SIG-M5 (cell line): Measurements from ENCODE around the gene NKAIN4.

Experiments used
- DNase-seq: peaks from one replicate; lab custom pipeline; 2025; lab: John Stamatoyannopoulos, UW

Gene NKAIN4

DNA sequence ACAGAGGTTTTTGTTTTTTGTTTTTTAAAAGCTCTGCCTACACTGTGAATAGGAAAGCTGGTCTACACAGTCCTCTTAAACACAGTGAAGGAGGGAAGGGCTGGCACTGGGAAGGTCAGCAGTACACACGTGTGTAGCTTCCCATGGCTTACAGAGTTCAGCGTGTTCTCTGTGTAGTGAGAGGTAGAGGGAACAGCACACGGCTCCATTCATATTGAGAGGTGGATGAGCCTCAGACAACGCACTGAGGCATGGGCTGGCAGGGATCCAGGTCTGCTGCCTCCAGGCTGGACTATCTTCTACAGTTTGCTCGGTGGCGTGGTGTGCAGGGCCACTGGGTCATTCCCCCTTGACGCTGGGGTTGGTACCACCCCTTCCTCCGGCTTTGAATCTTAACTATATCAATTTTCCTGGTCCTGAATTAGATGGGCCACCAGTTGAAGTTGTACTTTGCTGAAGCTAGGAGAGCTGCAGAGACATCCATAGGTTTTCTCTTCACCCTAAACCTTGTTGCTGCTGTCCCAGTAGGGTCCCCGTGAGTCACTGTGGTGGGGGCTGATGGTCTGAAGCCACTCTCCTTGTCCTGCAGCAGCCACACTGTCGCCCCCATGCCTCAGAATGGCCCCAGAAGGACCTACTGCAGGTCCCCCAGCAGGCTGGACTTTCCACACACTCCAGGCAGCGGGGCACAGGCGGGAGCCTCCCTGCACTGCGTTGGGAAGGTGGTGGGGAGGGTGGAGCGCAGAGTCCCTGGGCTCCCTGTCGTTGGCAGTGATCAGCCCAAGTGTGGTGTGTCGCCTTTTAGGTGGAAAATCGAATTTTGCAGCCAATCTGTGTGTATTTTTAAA lies 20.3 kb upstream of the NKAIN4 start:
- no peak for DNase-seq

DNA sequence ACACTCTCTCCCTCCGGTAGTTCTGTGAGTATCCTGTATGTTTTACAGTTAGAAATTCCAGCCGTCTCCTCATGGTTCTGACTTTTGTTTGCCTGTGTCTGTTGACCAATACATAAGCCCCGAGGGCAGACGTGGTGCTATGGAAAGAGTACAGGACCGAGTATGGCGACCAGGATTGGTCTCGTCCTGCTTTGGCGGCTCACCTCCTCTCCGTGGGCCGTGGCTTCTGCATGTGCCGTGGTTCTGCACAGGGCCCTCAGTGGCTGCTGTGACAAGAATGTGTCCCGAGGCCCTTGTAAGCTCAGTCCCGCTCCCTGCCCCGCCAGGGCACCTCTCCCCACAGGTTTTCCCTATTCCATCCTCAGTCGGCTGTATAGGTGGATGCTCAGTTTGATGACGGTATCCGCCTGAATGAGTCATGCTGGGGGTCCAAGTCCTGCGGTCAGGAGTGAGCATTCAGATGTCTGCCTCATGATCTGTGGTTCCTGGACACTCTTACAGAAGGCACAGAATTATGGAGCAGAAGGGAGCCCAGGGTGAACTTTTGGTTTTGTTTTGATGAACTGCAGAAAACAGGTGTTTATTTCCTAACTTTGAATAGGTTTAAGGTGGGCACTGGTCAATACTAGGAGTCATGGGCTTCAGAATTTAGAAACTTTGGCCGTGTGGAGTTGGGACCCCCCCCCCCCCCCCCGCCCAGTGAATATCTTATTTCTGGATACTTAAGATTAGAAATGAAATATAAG lies 19.5 kb upstream of the NKAIN4 start:
- no peak for DNase-seq

- no peak for DNase-seq
These were observed 18.9 kb upstream of the NKAIN4 start for GRCh38 chr20:63273059-63273579.

GRCh38 chr20:63272105-63273058 lies 18.1 kb upstream of the NKAIN4 start, which contains the start of gene ARFGAP1:
Gene ARFGAP1 (plus strand): TSS chr20:63272813. CDS start chr20:63275581, 2,768 bp downstream.
- DNase-seq: no peak

DNA sequence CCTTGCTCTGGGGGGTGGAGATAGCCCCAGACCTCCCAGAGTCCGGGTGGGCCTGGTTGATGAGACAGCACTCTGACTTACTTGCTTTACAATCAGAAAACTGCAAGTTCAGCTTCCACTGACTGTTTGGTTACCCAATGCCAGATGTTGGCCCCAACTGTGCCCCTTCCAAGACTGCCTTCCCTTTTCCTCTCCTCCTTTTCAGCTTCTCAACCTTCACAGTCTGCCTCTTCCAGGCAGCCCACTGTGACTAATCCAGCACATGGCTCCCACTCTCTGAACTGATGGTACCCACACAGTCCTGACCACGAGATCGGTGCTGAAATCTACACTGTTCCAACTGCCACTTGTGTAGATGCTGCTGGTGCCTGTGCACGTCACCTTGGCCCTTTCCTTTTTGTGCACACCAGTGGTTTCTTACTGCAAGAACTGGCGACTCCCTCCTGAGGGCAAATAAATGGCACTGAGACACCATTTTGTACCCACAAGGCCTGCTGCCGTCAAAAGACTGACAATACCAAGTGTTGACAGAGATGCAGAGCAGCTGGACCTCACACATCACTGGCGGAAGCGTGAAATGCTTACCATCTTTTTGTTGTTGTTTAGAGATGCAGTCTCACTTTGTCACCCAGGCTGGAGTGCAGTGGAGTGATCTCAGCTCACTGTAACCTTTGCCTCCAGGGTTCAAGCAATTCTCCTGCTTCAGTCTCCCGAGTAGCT lies 16.5 kb upstream of the NKAIN4 start:
- no peak for DNase-seq

DNA sequence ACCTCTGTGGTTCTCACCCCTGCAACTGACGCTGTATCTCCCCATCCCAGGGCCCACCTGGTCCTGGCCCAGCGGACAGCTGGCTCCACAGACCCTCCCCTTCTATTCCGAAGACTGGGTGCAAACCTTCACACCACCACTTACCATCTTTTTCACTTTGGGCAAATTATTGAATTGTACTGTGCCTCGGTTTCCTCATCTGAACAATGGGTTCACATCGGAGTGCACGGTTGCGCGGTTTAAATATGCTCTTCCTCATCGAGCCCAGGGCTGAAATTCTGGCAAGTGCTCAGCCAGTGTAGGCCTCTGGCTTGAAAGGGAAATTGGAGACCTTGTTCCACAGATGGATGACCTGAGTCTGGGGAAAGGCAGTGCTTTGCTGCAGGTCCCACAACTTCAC lies 15.5 kb upstream of the NKAIN4 start:
- DNase-seq: no peak

GRCh38 chr20:63268671-63269439 lies 14.6 kb upstream of the NKAIN4 start:
- DNase-seq: no peak

GRCh38 chr20:63268256-63268655 lies 14.0 kb upstream of the NKAIN4 start:
- DNase-seq: no peak

DNA sequence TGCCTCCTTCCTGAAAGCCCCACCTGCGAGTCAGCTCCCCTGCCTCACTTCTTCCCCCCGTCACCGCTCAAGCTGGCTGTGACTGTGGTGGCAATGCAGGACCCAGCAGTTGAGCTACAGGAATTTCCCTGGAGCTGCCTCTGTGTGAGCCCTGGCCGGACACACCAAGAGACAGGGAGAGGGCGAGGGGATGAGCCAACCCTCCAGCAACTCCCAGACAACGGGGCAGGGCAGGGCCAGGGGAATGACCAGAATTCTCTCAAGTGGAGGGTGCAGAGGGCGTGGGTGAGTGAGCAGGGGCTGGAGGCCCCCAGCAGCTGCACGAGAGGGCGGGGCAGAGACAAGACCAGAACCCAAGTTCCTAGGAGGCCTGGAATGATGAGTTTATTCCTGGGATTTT lies 13.4 kb upstream of the NKAIN4 start:
- DNase-seq: no peak

- no peak for DNase-seq
These were observed 11.7 kb upstream of the NKAIN4 start for GRCh38 chr20:63265891-63266515.

- no peak for DNase-seq
These were observed 10.3 kb upstream of the NKAIN4 start for GRCh38 chr20:63264519-63264918.

DNA sequence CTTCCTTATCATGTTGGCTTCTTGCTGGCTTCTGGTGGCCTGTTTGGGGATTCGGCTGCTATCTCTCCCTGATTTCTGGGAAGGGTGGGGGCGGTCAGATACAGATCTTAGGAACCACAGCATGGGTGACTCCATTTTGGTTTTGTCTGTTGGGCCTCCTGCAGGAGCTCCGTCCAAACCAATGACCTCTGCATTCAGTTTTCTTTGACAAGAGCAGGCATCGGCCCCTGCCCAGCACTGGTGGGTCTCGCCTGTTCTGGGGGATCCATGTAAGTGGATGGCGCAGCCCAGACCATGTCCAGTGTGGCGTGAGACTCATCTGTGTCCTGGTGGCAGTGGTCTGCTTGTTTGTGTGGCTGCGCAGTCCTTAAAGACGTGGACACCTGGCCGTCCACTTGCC lies 9.7 kb upstream of the NKAIN4 start:
- no peak for DNase-seq

- DNase-seq: no peak
These were observed 8.6 kb upstream of the NKAIN4 start for GRCh38 chr20:63262836-63263235.

GRCh38 chr20:63261795-63262528 lies 7.7 kb upstream of the NKAIN4 start:
- DNase-seq: no peak

- DNase-seq: no peak
These were observed 7.0 kb upstream of the NKAIN4 start for GRCh38 chr20:63261060-63261794.

DNA sequence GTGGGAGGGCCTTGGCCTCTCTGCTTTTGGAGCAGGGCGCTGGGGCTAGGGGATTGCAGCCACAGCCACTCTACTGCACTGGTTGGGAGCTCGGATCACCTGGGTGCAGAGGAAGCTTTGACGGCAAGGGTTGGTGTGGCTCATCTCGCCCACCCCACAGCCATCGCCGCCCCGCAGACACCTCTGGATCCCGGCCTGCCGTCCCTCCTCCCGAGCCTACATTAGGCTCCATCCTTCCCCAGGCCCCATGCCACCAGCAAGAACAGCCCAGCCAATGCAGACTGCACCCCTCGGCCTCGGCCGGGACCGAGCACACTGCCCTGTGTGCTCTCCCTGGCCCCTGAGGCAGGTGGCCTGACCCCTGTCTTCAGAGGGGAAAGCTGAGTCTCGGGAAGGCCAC lies 6.3 kb upstream of the NKAIN4 start:
- DNase-seq: no peak

- no peak for DNase-seq
These were observed 5.6 kb upstream of the NKAIN4 start for GRCh38 chr20:63259734-63260460.

DNA sequence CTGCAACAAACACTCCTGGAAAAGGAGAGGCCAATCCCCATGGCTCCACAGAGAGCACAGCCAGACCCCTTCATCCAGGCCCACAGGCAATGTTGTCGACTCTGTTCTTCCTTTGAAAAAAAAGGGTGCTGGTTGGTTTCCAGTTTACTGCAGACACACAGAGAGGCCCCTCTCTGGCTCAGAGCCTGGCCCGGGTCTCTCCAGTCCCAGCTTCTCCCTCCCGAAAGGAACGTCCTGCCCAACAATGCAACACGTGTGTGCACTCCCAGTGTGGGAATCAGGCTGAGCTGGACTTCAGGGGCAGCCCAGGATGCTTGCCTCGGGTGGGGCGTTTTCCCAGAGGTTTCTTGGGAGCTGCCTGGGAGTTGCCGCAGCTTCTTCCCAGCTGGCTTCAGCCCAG lies 4.5 kb upstream of the NKAIN4 start:
- DNase-seq: no peak
